Mononuclear cell (primary cell): ENCODE data around the gene COMMD4. TPM values are rescaled to one million over a fixed set of nuclear protein-coding genes. Genes with fewer than 3 reads are reported as not detected.

Experiments used
- H3K27me3 ChIP-seq: 2 replicates; pipeline ENCODE4 v1.6.0; 2011; ENCODE audit warnings: low read length, control low read depth; ENCODE audit not compliant: insufficient read depth
- H3K4me1 ChIP-seq: 2 replicates; pipeline ENCODE4 v1.5.1; 2011; ENCODE audit warnings: mild to moderate bottlenecking, low read length, control low read depth; ENCODE audit not compliant: insufficient read depth
- H3K4me3 ChIP-seq: 2 replicates; pipeline ENCODE4 v1.5.1; 2011; ENCODE audit warnings: mild to moderate bottlenecking, low read length, moderate library complexity
- H3K9me3 ChIP-seq: 2 replicates; pipeline ENCODE4 v1.5.1; 2011; ENCODE audit warnings: low read depth, mild to moderate bottlenecking, control low read depth, low read length
- total RNA-seq: library from RNA; depleted of rRNA; stranded (reverse); fragments of >200 nt; gene quantifications from one replicate; pipeline ENCODE4 v1.2.3, GENCODE V29; 2012

The COMMD4 gene
- total RNA-seq, 1 donor, result 8.9 TPM

- H3K9me3 ChIP-seq, result no peaks in the 10 kb centered on the region
Observed at GRCh38 chr15:75358771-75359536, 23.1 kb downstream of the COMMD4 start.

DNA sequence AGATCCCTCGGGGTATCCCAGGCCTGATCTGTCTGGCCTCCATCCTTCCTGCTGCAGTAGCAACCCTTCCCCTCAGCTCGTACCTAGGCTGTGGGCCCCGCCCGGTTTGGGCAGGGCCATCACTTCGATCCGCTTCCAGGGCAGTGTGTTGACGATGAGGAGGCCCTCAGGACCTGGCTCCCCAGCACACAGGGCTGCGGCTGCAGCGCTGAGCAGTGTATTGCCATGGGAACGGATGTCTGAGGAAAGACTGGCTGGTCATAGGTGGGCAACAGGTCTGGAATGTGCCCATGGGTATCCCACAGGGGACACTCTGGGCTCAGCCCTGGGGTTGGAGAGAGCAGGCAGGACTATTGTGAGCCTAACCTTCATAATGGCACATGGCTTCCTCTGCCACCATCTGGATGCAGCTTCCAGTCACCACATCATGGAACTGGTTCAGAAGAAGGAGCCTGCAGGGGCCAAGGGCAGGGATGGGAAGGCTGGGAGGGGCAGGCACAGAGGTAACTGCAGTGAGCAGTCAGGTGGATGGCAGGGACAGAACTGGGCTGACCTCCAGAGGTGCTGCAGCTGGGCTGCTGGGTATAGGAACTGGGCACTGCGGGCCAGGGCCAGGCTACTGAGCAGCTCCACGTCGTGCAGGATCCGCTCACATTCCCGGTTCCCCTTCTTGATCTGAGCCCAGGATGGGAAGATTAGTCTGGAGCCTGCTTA, 23.8 kb downstream of the COMMD4 start:
- H3K4me3 ChIP-seq, result no peak overlapping the region

More at GRCh38 chr15:75358771-75359536, 23.1 kb downstream of the COMMD4 start:
- Histone ChIP-seq H3K4me1 (no peaks in the 10 kb centered on the region), H3K27me3 (no peaks in the 10 kb centered on the region), H3K4me3 (no peak overlapping the region)

DNA sequence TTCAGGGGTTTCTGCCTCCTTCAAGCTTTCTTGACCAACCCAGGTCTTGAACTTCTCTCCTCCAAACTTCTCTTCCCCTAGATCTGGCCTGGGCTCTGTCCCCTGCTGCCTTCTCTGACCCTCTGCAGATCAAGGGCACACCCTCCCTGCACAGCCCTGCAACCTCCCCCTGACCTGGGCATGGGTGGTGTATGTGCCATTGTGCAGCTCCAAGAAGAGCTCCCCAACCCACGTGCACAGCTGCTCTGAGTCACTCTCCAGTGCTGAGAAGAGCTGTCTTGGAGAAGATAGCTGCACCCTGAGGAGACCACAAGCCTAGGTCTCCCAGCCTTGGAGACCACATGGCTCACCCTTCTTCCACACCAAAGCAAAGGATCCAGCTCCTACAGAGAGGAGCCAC, 24.5 kb downstream of the COMMD4 start:
- Histone ChIP-seq H3K4me1 (no peaks in the 10 kb centered on the region), H3K27me3 (no peaks in the 10 kb centered on the region), H3K9me3 (no peaks in the 10 kb centered on the region), H3K4me3 (no peak overlapping the region)

More for the DNA sequence above, 23.8 kb downstream of the COMMD4 start:
- no peaks in the 10 kb centered on the region for H3K9me3 ChIP-seq
- H3K27me3 ChIP-seq, result no peaks in the 10 kb centered on the region
- no peaks in the 10 kb centered on the region for H3K4me1 ChIP-seq

DNA sequence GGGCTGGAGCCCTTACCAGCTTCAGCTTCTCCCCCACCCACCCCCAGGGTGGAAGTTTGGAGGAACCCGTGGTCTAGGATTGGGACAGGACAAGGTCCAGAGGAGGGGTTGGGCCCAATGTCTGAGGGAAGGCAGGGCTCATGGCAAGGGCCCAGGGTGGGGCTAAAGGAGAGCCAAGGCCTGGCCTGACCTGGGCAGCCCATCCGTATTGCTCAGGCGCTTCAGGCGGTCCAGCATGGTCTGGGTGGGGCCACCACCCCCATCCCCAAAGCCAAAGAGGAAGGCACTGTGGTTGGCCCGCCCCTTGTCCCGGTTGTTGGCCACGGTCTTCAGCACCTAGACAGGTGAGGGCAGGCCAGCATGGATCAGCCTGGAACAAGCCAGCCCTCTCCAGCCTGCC, 25.0 kb downstream of the COMMD4 start:
- Histone ChIP-seq H3K4me1 (no peaks in the 10 kb centered on the region), H3K9me3 (no peaks in the 10 kb centered on the region), H3K4me3 (no peak overlapping the region), H3K27me3 (no peaks in the 10 kb centered on the region)

DNA sequence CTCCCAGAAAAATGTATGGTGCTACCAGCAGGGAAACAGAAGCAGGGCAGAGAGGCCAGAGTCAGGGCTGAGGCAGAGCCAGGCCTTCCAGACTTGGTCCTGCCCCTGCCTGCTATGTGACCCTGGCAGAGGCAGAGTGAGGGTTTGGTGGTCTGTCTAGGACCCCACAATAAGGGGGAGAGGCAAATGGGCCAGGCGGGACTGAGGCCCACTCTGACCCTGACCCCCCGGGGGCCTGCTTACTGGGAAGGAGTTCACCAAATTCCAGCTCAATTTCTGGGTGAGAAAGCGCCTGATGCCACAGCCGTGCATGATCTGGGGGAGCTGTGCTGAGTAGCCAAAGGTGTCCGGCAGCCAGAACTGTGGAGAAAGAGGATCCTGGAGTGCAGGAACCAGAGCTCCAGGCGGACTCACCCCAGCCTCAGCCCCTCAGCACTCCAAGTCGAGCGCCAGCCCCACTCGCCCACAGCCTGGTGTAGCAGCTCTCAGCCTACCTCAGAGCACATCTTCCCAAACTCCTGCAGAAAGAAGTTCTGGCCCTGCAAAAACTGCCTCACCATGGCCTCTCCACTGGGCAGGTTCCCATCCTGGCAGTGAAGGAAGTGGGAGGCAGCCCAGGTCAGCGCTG, 25.6 kb downstream of the COMMD4 start:
- H3K27me3 ChIP-seq, result no peaks in the 10 kb centered on the region
- no peak overlapping the region for H3K4me3 ChIP-seq
- no peaks in the 10 kb centered on the region for H3K9me3 ChIP-seq
- H3K4me1 ChIP-seq, result no peaks in the 10 kb centered on the region

DNA sequence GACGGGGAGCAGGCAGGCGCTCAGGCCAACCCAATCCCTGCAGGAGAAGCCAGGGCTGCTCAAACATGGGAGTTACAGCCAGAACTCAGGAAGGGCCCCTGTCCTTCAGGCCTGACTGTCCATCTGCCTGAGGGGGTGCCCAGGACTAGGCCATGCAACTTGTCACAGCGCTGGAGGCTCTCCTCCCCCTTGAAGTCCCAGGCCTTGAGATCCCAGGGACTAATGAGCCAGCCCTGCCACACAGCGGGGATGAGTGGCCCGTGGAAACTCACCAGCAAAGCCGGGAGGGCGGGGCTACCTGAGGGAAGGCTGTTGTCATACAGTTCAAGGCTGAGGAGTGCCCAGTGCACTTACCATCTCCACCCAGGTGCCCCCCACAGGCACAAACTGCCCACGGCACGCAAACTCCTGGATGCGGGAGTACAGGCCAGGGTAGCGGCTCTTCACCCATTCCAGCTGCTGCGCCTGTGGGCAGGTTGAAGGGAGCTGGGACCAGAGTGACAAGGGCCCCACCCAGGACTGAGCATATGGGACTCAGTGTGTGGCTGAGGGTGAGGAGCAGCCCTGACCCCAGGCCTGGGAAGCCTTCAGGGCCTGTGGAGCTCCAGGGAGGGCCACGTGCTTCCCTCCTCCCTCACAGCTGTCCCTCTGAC, 26.3 kb downstream of the COMMD4 start:
- Histone ChIP-seq H3K27me3 (no peaks in the 10 kb centered on the region), H3K9me3 (no peaks in the 10 kb centered on the region), H3K4me1 (peaks cover under 1% of the 10 kb centered on the region), H3K4me3 (no peak overlapping the region)

DNA sequence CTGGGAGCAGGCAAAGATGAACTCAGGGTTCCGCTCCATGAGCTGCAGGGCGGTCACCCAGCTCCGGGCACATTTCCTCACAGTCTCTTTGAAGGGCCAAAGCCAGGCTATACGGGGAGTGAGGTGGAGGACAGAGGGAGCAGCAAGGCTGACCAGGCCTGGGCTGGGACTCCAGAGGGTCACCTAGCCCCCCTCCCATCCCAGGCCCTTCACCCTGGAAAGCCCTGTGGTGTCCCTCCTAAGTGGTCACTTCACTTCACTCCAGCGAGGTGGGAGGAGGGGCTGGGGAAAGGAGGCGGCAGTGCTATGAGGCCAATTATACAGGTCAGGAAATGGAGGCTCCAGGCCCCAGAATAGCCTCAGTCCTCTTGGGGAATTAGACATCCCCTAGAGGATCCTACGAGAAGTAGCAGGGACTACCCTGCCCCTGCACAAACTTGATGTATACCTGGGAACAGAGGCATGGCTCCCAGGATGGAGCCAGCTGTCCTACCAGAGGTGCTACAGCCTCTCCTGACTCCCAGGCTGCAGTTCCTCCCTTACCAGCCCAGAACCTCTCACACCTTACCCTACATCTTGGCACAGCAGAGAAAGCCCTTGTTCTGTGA, 26.9 kb downstream of the COMMD4 start:
- H3K9me3 ChIP-seq, result no peaks in the 10 kb centered on the region
- peaks cover 7% of the 10 kb centered on the region for H3K4me1 ChIP-seq
- no peak overlapping the region for H3K4me3 ChIP-seq
- no peaks in the 10 kb centered on the region for H3K27me3 ChIP-seq

GRCh38 chr15:75363786-75364185, 27.9 kb downstream of the COMMD4 start:
- no peaks in the 10 kb centered on the region for H3K9me3 ChIP-seq
- no peak overlapping the region for H3K4me3 ChIP-seq
- no peaks in the 10 kb centered on the region for H3K27me3 ChIP-seq
- H3K4me1 ChIP-seq, result peaks cover 9% of the 10 kb centered on the region

DNA sequence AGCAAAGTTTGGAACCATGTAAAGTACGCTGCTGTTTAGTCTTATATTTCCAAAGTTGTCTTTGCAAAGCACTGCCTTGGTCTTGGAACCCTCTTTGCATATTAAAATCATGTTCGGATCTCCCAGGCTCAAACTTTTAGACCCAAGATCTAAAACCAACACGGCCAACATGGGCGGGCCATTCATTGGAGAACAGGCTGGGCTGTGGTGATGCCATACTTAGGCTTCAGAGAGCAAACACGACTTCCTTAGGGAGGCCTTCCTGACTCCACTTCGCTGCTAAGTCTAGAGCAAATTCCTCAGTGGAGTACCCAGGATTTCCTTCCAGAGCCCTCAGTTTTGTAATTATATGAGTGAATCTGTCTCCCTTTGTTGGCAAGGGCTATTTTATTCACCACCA, 29.0 kb downstream of the COMMD4 start:
- Histone ChIP-seq H3K4me3 (no peak overlapping the region), H3K4me1 (peaks cover 20% of the 10 kb centered on the region), H3K9me3 (no peaks in the 10 kb centered on the region), H3K27me3 (no peaks in the 10 kb centered on the region)

- Histone ChIP-seq H3K4me1 (peaks cover 21% of the 10 kb centered on the region), H3K9me3 (no peaks in the 10 kb centered on the region), H3K27me3 (no peaks in the 10 kb centered on the region), H3K4me3 (no peak overlapping the region)
Observed at GRCh38 chr15:75366163-75366562, 30.3 kb downstream of the COMMD4 start.

DNA sequence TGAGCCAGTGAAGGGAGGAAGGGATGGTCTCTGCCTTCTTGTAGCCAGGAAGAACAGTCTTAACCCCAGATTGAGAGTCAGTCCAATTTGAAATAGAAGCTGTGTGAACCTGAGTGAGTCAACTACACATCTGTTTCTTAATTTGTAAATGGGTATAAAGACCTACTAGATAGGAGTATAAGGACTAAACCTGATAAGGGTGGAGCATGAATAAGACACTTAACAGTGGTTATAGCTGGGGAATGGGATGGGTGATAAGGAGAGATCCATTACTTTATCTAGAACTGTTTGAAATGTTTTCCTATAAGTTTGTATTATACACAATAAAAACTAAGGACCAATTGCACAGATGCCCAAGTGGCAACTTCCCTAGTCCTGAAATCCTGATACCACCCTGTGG, 31.1 kb downstream of the COMMD4 start:
- Histone ChIP-seq H3K9me3 (no peaks in the 10 kb centered on the region), H3K27me3 (no peaks in the 10 kb centered on the region), H3K4me1 (peaks cover 21% of the 10 kb centered on the region), H3K4me3 (no peak overlapping the region)

GRCh38 chr15:75367406-75367912, 31.6 kb downstream of the COMMD4 start:
- no peaks in the 10 kb centered on the region for H3K9me3 ChIP-seq
- peak overlapping the region; percentile 83 for H3K4me3 ChIP-seq
- H3K4me1 ChIP-seq, result peaks cover 21% of the 10 kb centered on the region
- no peaks in the 10 kb centered on the region for H3K27me3 ChIP-seq

- Histone ChIP-seq H3K9me3 (no peaks in the 10 kb centered on the region), H3K4me3 (peak within 1 kb of the TSS; percentile 83), H3K27me3 (no peaks in the 10 kb centered on the region), H3K4me1 (peaks cover 21% of the 10 kb centered on the region)
Observed at GRCh38 chr15:75367913-75368688, 32.2 kb downstream of the COMMD4 start, which contains the start of gene MAN2C1. TSS of gene MAN2C1 (minus strand) at chr15:75368607. CDS start at chr15:75368583, 24 bp downstream.
